HEK293 (cell line): Measurements from ENCODE around the gene PCDHAC1.

Experiments used
- HOXC10 ChIP-seq: sonication (generic); formaldehyde crosslinking; IDR thresholded peaks from 2 replicates; pipeline ENCODE4 v1.8.1; 2023; ENCODE audit warnings: mild to moderate bottlenecking, missing genetic modification reagents
- SALL2 ChIP-seq: fragments of 450-650 bp; formaldehyde crosslinking; IDR thresholded peaks from 2 replicates; pipeline ENCODE4 v1.5.0; 2017; ENCODE audit warnings: missing biosample characterization, mild to moderate bottlenecking, missing genetic modification characterization, borderline replicate concordance
- ZNF121 ChIP-seq: fragments of 450-650 bp; formaldehyde crosslinking; IDR thresholded peaks from 2 replicates; pipeline ENCODE4 v1.5.1; 2016; ENCODE audit warnings: missing biosample characterization, missing genetic modification characterization
- ZNF394 ChIP-seq: fragments of 450-650 bp; formaldehyde crosslinking; IDR thresholded peaks from 2 replicates; pipeline ENCODE4 v1.5.1; 2016; ENCODE audit warnings: missing biosample characterization, missing genetic modification characterization, mild to moderate bottlenecking, moderate library complexity, borderline replicate concordance
- ZNF510 ChIP-seq: fragments of 450-650 bp; formaldehyde crosslinking; IDR thresholded peaks from 2 replicates; pipeline ENCODE4 v1.5.1; 2018; ENCODE audit warnings: mild to moderate bottlenecking, missing genetic modification characterization, missing biosample characterization; ENCODE audit not compliant: insufficient replicate concordance
- ZNF521 ChIP-seq: fragments of 450-650 bp; formaldehyde crosslinking; IDR thresholded peaks from 2 replicates; pipeline ENCODE4 v1.5.1; 2017; ENCODE audit warnings: missing biosample characterization, mild to moderate bottlenecking, missing genetic modification characterization
- ZNF561 ChIP-seq: fragments of 450-650 bp; IDR thresholded peaks from 2 replicates; pipeline ENCODE4 v1.5.1; 2018; ENCODE audit warnings: missing biosample characterization, missing genetic modification characterization, borderline replicate concordance
- ZNF600 ChIP-seq: fragments of 450-650 bp; formaldehyde crosslinking; IDR thresholded peaks from 2 replicates; pipeline ENCODE4 v1.5.1; 2016; ENCODE audit warnings: missing biosample characterization, missing genetic modification characterization
- ZNF664 ChIP-seq: fragments of 450-650 bp; formaldehyde crosslinking; IDR thresholded peaks from 2 replicates; pipeline ENCODE4 v1.5.1; 2016; ENCODE audit warnings: missing biosample characterization, missing genetic modification characterization
- ZNF785 ChIP-seq: fragments of 450-650 bp; formaldehyde crosslinking; IDR thresholded peaks from 2 replicates; pipeline ENCODE4 v1.5.1; 2016; ENCODE audit warnings: missing biosample characterization, missing genetic modification characterization
- TF ChIP-seq, protein P1 (sequence below): fragments of 450-650 bp; formaldehyde crosslinking; IDR thresholded peaks from 2 replicates; pipeline ENCODE4 v1.5.1; 2016; ENCODE audit warnings: missing biosample characterization, missing genetic modification characterization

DNA sequence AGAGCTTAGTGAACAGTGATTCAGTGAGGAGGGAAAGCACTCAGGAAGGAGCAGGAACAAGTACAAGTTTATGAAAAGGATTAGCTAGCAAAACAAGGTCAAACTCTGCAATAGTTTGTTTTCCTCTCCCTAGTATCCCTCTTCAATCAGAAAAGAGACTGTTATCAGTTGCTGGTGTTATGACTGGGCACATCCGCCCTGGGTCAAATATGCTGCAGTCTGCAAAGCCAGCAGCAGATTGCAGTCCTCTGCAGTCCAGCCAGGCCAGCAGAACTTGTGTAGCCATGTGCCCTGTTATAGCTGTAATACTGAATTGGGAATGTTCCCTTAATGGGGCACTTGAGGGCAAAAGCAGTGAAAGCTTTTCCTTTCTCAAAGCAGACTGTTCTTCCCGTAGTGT lies 52.2 kb downstream of the PCDHAC1 start:
- TF ChIP-seq, protein P1, sequence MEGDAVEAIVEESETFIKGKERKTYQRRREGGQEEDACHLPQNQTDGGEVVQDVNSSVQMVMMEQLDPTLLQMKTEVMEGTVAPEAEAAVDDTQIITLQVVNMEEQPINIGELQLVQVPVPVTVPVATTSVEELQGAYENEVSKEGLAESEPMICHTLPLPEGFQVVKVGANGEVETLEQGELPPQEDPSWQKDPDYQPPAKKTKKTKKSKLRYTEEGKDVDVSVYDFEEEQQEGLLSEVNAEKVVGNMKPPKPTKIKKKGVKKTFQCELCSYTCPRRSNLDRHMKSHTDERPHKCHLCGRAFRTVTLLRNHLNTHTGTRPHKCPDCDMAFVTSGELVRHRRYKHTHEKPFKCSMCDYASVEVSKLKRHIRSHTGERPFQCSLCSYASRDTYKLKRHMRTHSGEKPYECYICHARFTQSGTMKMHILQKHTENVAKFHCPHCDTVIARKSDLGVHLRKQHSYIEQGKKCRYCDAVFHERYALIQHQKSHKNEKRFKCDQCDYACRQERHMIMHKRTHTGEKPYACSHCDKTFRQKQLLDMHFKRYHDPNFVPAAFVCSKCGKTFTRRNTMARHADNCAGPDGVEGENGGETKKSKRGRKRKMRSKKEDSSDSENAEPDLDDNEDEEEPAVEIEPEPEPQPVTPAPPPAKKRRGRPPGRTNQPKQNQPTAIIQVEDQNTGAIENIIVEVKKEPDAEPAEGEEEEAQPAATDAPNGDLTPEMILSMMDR, result no peak
- TF ChIP-seq ZNF394 (no peak), SALL2 (tag by site-specific recombination) (no peak), ZNF785 (tag by site-specific recombination) (no peak), ZNF121 (no peak), HOXC10 (CRISPR knock-in tag) (no peak), ZNF521 (no peak), ZNF600 (tag by site-specific recombination) (no peak), ZNF510 (no peak), ZNF664 (tag by site-specific recombination) (no peak), ZNF561 (tag by site-specific recombination) (no peak)
